ENCODE data around the gene IL10RB.

IL10RB gene

GRCh38 chr21:33232291-33233034 is 33.7 kb upstream of the IL10RB start:
- H3K27ac ChIP-seq (ENCODE audit: low read length), result peak overlapping the region; percentile 93

GRCh38 chr21:33234635-33235520 is 31.3 kb upstream of the IL10RB start:
- ATAC-seq (ENCODE audit: insufficient read depth, low read depth) (no peak), DNase-seq (no peak)
- Histone ChIP-seq H3K9ac (ENCODE audit: low read depth, low read length) (no peak overlapping the region), H4K20me1 (ENCODE audit: insufficient read depth, low read length) (peaks cover 39% of the 10 kb centered on the region; the same call in 1 of the 2 replicates), H3K36me3 (ENCODE audit: insufficient read depth, low read length) (peaks cover 29% of the 10 kb centered on the region), H3K27me3 (ENCODE audit: insufficient read depth, low read length, poor library complexity) (no peaks in the 10 kb centered on the region), H2AFZ (ENCODE audit: low read depth, low read length) (no peak overlapping the region), H3K79me2 (ENCODE audit: insufficient read depth, low read length) (peaks cover 98% of the 10 kb centered on the region), H3K4me2 (ENCODE audit: insufficient read depth, low read length) (peak overlapping the region; percentile 20; the same call in 1 of the 2 replicates), H3K4me1 (ENCODE audit: insufficient read depth, low read length) (peaks cover 80% of the 10 kb centered on the region), H3K27ac (ENCODE audit: low read length) (peak overlapping the region; percentile 41), H3K4me3 (ENCODE audit: low read depth in 1 of 2, low read length in 2 of 2) (no peak overlapping the region), H3K9me3 (ENCODE audit: insufficient read depth, low read length, severe bottlenecking) (no peaks in the 10 kb centered on the region)
- no peak for TF ChIP-seq EZH2 (IDR thresholded peaks at IDR 0.05; ENCODE audit: borderline replicate concordance, low read depth, low read length, severe bottlenecking)
- TF ChIP-seq CTCF (IDR thresholded peaks at IDR 0.05; ENCODE audit: borderline replicate concordance, extremely low read depth, low read length, poor library complexity, severe bottlenecking), result no peak

More at GRCh38 chr21:33232291-33233034, 33.7 kb upstream of the IL10RB start:
- Histone ChIP-seq H3K9me3 (ENCODE audit: insufficient read depth, low read length, severe bottlenecking) (no peaks in the 10 kb centered on the region), H3K4me3 (ENCODE audit: low read depth in 1 of 2, low read length in 2 of 2) (peak overlapping the region in 1 of 2 experiments; percentile 86; a peak in 2 of 4 replicates), H3K36me3 (ENCODE audit: insufficient read depth, low read length) (peaks cover 23% of the 10 kb centered on the region), H3K9ac (ENCODE audit: low read depth, low read length) (peak overlapping the region; percentile 98; the same call in 1 of the 2 replicates), H2AFZ (ENCODE audit: low read depth, low read length) (no peak overlapping the region), H4K20me1 (ENCODE audit: insufficient read depth, low read length) (peaks cover 29% of the 10 kb centered on the region; the same call in 1 of the 2 replicates), H3K27me3 (ENCODE audit: insufficient read depth, low read length, poor library complexity) (no peaks in the 10 kb centered on the region), H3K4me2 (ENCODE audit: insufficient read depth, low read length) (peak overlapping the region; percentile 83), H3K4me1 (ENCODE audit: insufficient read depth, low read length) (peaks cover 71% of the 10 kb centered on the region), H3K79me2 (ENCODE audit: insufficient read depth, low read length) (peaks cover 83% of the 10 kb centered on the region)
- peak; percentile 10; the same call in 1 of the 3 replicates for ATAC-seq (ENCODE audit: insufficient read depth, low read depth)
- TF ChIP-seq EZH2 (IDR thresholded peaks at IDR 0.05; ENCODE audit: borderline replicate concordance, low read depth, low read length, severe bottlenecking) (no peak), CTCF (IDR thresholded peaks at IDR 0.05; ENCODE audit: borderline replicate concordance, extremely low read depth, low read length, poor library complexity, severe bottlenecking) (peak; percentile 16)
- DNase-seq, result peak; percentile 29

- Histone ChIP-seq H3K9me3 (ENCODE audit: insufficient read depth, low read length, severe bottlenecking) (no peaks in the 10 kb centered on the region), H3K9ac (ENCODE audit: low read depth, low read length) (no peak overlapping the region), H4K20me1 (ENCODE audit: insufficient read depth, low read length) (peaks cover 36% of the 10 kb centered on the region; the same call in 1 of the 2 replicates), H3K79me2 (ENCODE audit: insufficient read depth, low read length) (peaks cover 98% of the 10 kb centered on the region), H3K27me3 (ENCODE audit: insufficient read depth, low read length, poor library complexity) (no peaks in the 10 kb centered on the region), H2AFZ (ENCODE audit: low read depth, low read length) (no peak overlapping the region), H3K4me2 (ENCODE audit: insufficient read depth, low read length) (no peak overlapping the region), H3K4me1 (ENCODE audit: insufficient read depth, low read length) (peaks cover 85% of the 10 kb centered on the region), H3K36me3 (ENCODE audit: insufficient read depth, low read length) (peaks cover 29% of the 10 kb centered on the region), H3K4me3 (ENCODE audit: low read depth in 1 of 2, low read length in 2 of 2) (no peak overlapping the region), H3K27ac (ENCODE audit: low read length) (peak overlapping the region; percentile 56)
- no peak for ATAC-seq (ENCODE audit: insufficient read depth, low read depth)
- DNase-seq, result no peak
- TF ChIP-seq CTCF (IDR thresholded peaks at IDR 0.05; ENCODE audit: borderline replicate concordance, extremely low read depth, low read length, poor library complexity, severe bottlenecking) (no peak), EZH2 (IDR thresholded peaks at IDR 0.05; ENCODE audit: borderline replicate concordance, low read depth, low read length, severe bottlenecking) (no peak)
These were observed 30.0 kb upstream of the IL10RB start for GRCh38 chr21:33236013-33236686.

Data from DND-41 (cell line).